MCF 10A (cell line): ENCODE measurements around the gene RABIF. TPM values are rescaled to one million over a fixed set of nuclear protein-coding genes. Genes with fewer than 3 reads are reported as not detected.
A peak's percentile ranks its signal among the peaks of the same experiment; 100 is the strongest.

Source experiments
- BruUV-seq: library from RNA; stranded (reverse); fragments of 400-500 nt; replicated peaks from 2 replicates; lab custom pipeline; 2021; lab: Mats Ljungman, UMichigan
- CTCF ChIA-PET: fragments of 300-600 bp; sonication (Branson Sonifier 250); formaldehyde crosslinking; extraction: SDS; loops from one replicate; lab custom pipeline; 2021; ENCODE audit warnings: antibody characterized with exemption, inconsistent platforms; lab: Yijun Ruan, JAX
- POLR2A ChIA-PET: fragments of 300-600, 350-650 bp; sonication (Branson Sonifier 250); formaldehyde crosslinking; extraction: SDS; loops from one replicate; lab custom pipeline; 2020; ENCODE audit warnings: antibody characterized with exemption, inconsistent platforms; lab: Yijun Ruan, JAX
- DNase-seq: peaks from one replicate; pipeline ENCODE4 v3.0.0-alpha.2; 2018; ENCODE audit not compliant: unreplicated experiment
- H3K27ac Mint-ChIP-seq: one replicate; pipeline ENCODE4 v1.8.0; 2022; ENCODE audit warnings: mild to moderate bottlenecking, low read depth, mixed read lengths; ENCODE audit not compliant: unreplicated experiment
- H3K27me3 Mint-ChIP-seq: one replicate; pipeline ENCODE4 v1.8.0; 2022; ENCODE audit warnings: mixed read lengths; ENCODE audit not compliant: insufficient read depth, unreplicated experiment
- H3K36me3 Mint-ChIP-seq: one replicate; pipeline ENCODE4 v1.8.0; 2022; ENCODE audit warnings: mild to moderate bottlenecking, moderate library complexity, mixed read lengths; ENCODE audit not compliant: insufficient read depth, unreplicated experiment
- H3K4me1 Mint-ChIP-seq: one replicate; pipeline ENCODE4 v1.8.0; 2022; ENCODE audit warnings: mixed read lengths; ENCODE audit not compliant: insufficient read depth, unreplicated experiment
- H3K4me3 Mint-ChIP-seq: one replicate; pipeline ENCODE4 v1.8.0; 2022; ENCODE audit warnings: mild to moderate bottlenecking, moderate library complexity, mixed read lengths; ENCODE audit not compliant: unreplicated experiment
- H3K9me3 Mint-ChIP-seq: one replicate; pipeline ENCODE4 v1.8.0; 2022; ENCODE audit warnings: mixed read lengths; ENCODE audit not compliant: unreplicated experiment
- CTCF ChIP-seq: fragments of 200-600 bp; IDR thresholded peaks from one replicate; pipeline ENCODE4 v1.8.0; 2022; ENCODE audit warnings: antibody characterized with exemption, mild to moderate bottlenecking; ENCODE audit not compliant: unreplicated experiment
- intact Hi-C: fragments of 100-400 bp; cut with micrococcal nuclease; formaldehyde crosslinking; loops from 2 replicates; pipeline ENCODE4 v1.14.1; 2022
- total RNA-seq: library from RNA; stranded (reverse); gene quantifications from 2 replicates; pipeline ENCODE4 v1.2.3, GENCODE V29; 2022

The RABIF gene
- total RNA-seq, 1 experiment from 2014 or later: 13.5 TPM

- H3K4me3 Mint-ChIP-seq: no peak overlapping the region
- no peak for TF ChIP-seq CTCF
- H3K4me1 Mint-ChIP-seq: peaks cover 7% of the 10 kb centered on the region
- no peak overlapping the region for H3K27ac Mint-ChIP-seq
- intact Hi-C loops: no loop called here
- no peaks in the 10 kb centered on the region for H3K27me3 Mint-ChIP-seq
- BruUV-seq: no TSS peak
- ChIA-PET CTCF (interaction anchor here (0.8 kb wide), 1 partner anchor 135 kb away, joined by 3 read pairs; no protein-coding TSS in a partner anchor), POLR2A (interaction anchor here (0.6 kb wide), 1 partner anchor 12 kb away, joined by 3 read pairs; no protein-coding TSS in a partner anchor)
- no peaks in the 10 kb centered on the region for H3K9me3 Mint-ChIP-seq
- peak; percentile 14 for DNase-seq
- H3K36me3 Mint-ChIP-seq: peaks cover 77% of the 10 kb centered on the region
Measured at GRCh38 chr1:202892501-202892900, 3.6 kb upstream of the RABIF start.

GRCh38 chr1:202890392-202890791, 1.4 kb upstream of the RABIF start:
- no peak for DNase-seq
- no peak for TF ChIP-seq CTCF
- no peak overlapping the region for H3K27ac Mint-ChIP-seq
- peaks cover 7% of the 10 kb centered on the region for H3K4me1 Mint-ChIP-seq
- no peaks in the 10 kb centered on the region for H3K9me3 Mint-ChIP-seq
- BruUV-seq: no TSS peak
- ChIA-PET POLR2A (interaction anchor here (1.0 to 2.2 kb wide), 10 partner anchors 10 to 149 kb away, joined by 3 to 11 read pairs (median 4); partner anchors contain the start of genes KLHL12, PCAT6 and TMEM183A), CTCF (interaction anchor here (0.5 to 1.8 kb wide), 7 partner anchors 11 to 426 kb away, joined by 3 to 4 read pairs (median 3); no protein-coding TSS in a partner anchor)
- no peaks in the 10 kb centered on the region for H3K27me3 Mint-ChIP-seq
- peaks cover 56% of the 10 kb centered on the region for H3K36me3 Mint-ChIP-seq
- H3K4me3 Mint-ChIP-seq: no peak overlapping the region
- intact Hi-C loops: no loop called here

- no peaks in the 10 kb centered on the region for H3K9me3 Mint-ChIP-seq
- no peaks in the 10 kb centered on the region for H3K27me3 Mint-ChIP-seq
- BruUV-seq: no TSS peak
- peak; percentile 68 for DNase-seq
- intact Hi-C loops: loop anchor here (1.0 to 5.0 kb wide), 3 partner anchors 79 to 111 kb away; partner anchors contain the start of gene CYB5R1
- peak overlapping the region; percentile 97 for H3K4me3 Mint-ChIP-seq
- ChIA-PET CTCF (interaction anchor here (0.6 to 1.1 kb wide), 2 partner anchors 80 to 626 kb away, joined by 3 read pairs; no protein-coding TSS in a partner anchor), POLR2A (interaction anchor here (0.6 to 4.4 kb wide), 29 partner anchors 9 to 1815 kb away, joined by 3 to 38 read pairs (median 3); partner anchors contain the start of genes CYB5R1, KDM5B, KLHL12 and PCAT6)
- H3K27ac Mint-ChIP-seq: peak overlapping the region; percentile 88
- peaks cover 7% of the 10 kb centered on the region for H3K4me1 Mint-ChIP-seq
- no peak for TF ChIP-seq CTCF
- peaks cover 41% of the 10 kb centered on the region for H3K36me3 Mint-ChIP-seq
Measured at GRCh38 chr1:202888221-202888530, 773 bp downstream of the RABIF start.

- no peaks in the 10 kb centered on the region for H3K27me3 Mint-ChIP-seq
- intact Hi-C loops: no loop called here
- no peak overlapping the region for H3K4me3 Mint-ChIP-seq
- H3K27ac Mint-ChIP-seq: peak overlapping the region; percentile 26
- H3K9me3 Mint-ChIP-seq: no peaks in the 10 kb centered on the region
- CTCF ChIA-PET: interaction anchor here (0.6 to 1.5 kb wide), 8 partner anchors 18 to 632 kb away, joined by 3 to 5 read pairs (median 3); no protein-coding TSS in a partner anchor
- TF ChIP-seq CTCF: no peak
- BruUV-seq: no TSS peak
- H3K36me3 Mint-ChIP-seq: peaks cover 34% of the 10 kb centered on the region
- POLR2A ChIA-PET: interaction anchor here (0.8 kb wide), 1 partner anchor 71 kb away, joined by 3 read pairs; the partner anchor contains the start of gene PCAT6
- DNase-seq: no peak
- no peaks in the 10 kb centered on the region for H3K4me1 Mint-ChIP-seq
Measured at GRCh38 chr1:202880961-202881460, 7.9 kb downstream of the RABIF start.
